NB4 (cell line): ENCODE results near the gene DGKG.

Experiments used
- DNase-seq: peaks from one replicate; pipeline ENCODE4 v3.0.0; 2010; ENCODE audit warnings: low read depth
- H3K4me3 ChIP-seq: one replicate; pipeline ENCODE4 v1.5.1; 2011; ENCODE audit warnings: mild to moderate bottlenecking, low read depth, low read length, moderate library complexity
- MAX ChIP-seq: IDR thresholded peaks from 2 replicates; pipeline ENCODE4 v1.6.1; 2011; ENCODE audit warnings: low read depth, low read length
- MYC ChIP-seq: IDR thresholded peaks from 2 replicates; pipeline ENCODE4 v1.6.1; 2011; ENCODE audit warnings: low read depth, low read length
- POLR2A ChIP-seq: IDR thresholded peaks from 2 replicates; pipeline ENCODE4 v1.6.1; 2011; ENCODE audit warnings: mild to moderate bottlenecking; ENCODE audit not compliant: insufficient read length; ENCODE audit errors: extremely low read depth
- TF ChIP-seq, protein P1 (sequence below): IDR thresholded peaks from one replicate; pipeline ENCODE4 v1.5.1; 2012; ENCODE audit warnings: low read depth, low read length

Gene DGKG

GRCh38 chr3:186352369-186352768 is 9.7 kb downstream of the DGKG start:
- no peak for DNase-seq
- TF ChIP-seq MAX (no peak), MYC (no peak), POLR2A (no peak)
- TF ChIP-seq, protein P1, sequence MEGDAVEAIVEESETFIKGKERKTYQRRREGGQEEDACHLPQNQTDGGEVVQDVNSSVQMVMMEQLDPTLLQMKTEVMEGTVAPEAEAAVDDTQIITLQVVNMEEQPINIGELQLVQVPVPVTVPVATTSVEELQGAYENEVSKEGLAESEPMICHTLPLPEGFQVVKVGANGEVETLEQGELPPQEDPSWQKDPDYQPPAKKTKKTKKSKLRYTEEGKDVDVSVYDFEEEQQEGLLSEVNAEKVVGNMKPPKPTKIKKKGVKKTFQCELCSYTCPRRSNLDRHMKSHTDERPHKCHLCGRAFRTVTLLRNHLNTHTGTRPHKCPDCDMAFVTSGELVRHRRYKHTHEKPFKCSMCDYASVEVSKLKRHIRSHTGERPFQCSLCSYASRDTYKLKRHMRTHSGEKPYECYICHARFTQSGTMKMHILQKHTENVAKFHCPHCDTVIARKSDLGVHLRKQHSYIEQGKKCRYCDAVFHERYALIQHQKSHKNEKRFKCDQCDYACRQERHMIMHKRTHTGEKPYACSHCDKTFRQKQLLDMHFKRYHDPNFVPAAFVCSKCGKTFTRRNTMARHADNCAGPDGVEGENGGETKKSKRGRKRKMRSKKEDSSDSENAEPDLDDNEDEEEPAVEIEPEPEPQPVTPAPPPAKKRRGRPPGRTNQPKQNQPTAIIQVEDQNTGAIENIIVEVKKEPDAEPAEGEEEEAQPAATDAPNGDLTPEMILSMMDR = no peak
- no peak overlapping the region for H3K4me3 ChIP-seq

- TF ChIP-seq POLR2A (no peak), MYC (peak; percentile 18; the same call in 1 of the 2 replicates), MAX (0 out of 2 replicates have a peak, but pooled peaks have one; percentile 12)
- TF ChIP-seq, protein P1 = no peak
- DNase-seq = peak; percentile 90
- H3K4me3 ChIP-seq = peak overlapping the region; percentile 30
Measured at GRCh38 chr3:186342197-186342596, 19.8 kb downstream of the DGKG start.

- TF ChIP-seq MAX (no peak), POLR2A (no peak)
- TF ChIP-seq, protein P1 = no peak
Measured at GRCh38 chr3:186340204-186340603, 21.8 kb downstream of the DGKG start.

GRCh38 chr3:186339180-186339918 is 22.7 kb downstream of the DGKG start:
- TF ChIP-seq, protein P1 = no peak
- no peak for TF ChIP-seq MYC
- no peak for TF ChIP-seq MAX
- TF ChIP-seq POLR2A = no peak
- DNase-seq = no peak
- no peak overlapping the region for H3K4me3 ChIP-seq

More at GRCh38 chr3:186340204-186340603, 21.8 kb downstream of the DGKG start:
- no peak for DNase-seq
- H3K4me3 ChIP-seq = no peak overlapping the region

DNA sequence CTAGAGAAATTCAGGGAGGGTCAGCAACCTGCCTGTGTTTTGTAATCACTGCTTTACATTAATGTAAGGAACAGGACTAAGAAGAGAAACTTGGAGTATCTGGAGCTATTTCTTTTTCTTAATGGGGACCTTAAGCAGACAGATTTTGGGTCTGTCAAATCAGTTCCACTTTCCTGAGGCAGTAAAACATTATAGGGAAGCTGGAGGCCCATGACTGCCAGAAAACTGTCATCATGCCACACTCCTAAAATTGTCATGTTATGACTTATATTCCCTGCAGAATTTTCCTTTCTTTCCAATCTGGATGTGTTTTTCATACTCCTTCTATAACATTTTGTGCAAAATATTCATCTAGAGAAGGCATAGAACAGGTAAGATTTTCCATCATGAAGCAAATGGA is 28.8 kb downstream of the DGKG start:
- H3K4me3 ChIP-seq = no peak overlapping the region
- no peak for DNase-seq
- TF ChIP-seq POLR2A = no peak

DNA sequence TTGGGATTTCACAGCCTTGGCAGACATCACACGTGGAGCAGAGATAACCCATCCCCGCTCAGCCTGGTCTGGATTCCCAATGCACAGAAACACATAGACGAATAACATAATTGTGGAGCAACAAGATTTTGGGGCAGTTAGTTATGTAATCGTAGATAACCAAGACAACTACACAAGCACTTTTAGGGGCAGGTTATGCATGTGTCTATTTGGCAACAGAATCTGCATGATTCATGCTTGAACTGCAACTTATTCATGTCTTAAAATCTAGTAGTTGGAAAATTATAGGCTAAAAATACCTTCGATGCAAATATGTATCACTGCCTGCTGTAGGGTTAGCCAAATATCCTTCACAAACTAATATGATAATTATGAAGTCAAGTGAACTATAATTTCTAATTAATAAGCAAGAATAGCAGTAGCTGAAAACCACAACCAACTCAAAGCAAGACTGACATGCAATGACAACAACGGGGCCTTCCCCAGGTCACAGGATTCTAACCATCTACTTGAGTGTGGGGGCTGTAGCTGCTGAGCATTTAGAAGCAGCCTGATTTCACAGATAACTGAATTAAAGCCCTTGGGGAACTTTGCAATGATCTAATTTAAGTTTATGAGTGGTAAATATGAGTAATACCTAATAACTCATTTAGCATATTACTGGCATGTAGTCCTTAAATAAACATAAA is 31.1 kb downstream of the DGKG start:
- peak; percentile 30 for DNase-seq
- H3K4me3 ChIP-seq = no peak overlapping the region
- no peak for TF ChIP-seq POLR2A
- TF ChIP-seq MAX = no peak
- TF ChIP-seq, protein P1 = no peak
- no peak for TF ChIP-seq MYC
